ENCODE measurements around the gene SCN4B.

SCN4B gene

GRCh38 chr11:118136801-118137200 lies 15.8 kb downstream of the SCN4B start:
- Histone ChIP-seq H3K27ac (replicated peaks) (no peak overlapping the region), H3K4me3 (replicated peaks; ENCODE audit: insufficient read depth, low read length) (no peak overlapping the region), H3K27me3 (ENCODE audit: insufficient read depth, poor library complexity, severe bottlenecking) (no peaks in the 10 kb centered on the region)
- DNase-seq (ENCODE audit: low read depth in 1 of 2, low spot score in 1 of 2), result no peak
- TF ChIP-seq GABPA (IDR thresholded peaks at IDR 0.05; ENCODE audit: low read depth), result no peak
- TF ChIP-seq, protein P1, sequence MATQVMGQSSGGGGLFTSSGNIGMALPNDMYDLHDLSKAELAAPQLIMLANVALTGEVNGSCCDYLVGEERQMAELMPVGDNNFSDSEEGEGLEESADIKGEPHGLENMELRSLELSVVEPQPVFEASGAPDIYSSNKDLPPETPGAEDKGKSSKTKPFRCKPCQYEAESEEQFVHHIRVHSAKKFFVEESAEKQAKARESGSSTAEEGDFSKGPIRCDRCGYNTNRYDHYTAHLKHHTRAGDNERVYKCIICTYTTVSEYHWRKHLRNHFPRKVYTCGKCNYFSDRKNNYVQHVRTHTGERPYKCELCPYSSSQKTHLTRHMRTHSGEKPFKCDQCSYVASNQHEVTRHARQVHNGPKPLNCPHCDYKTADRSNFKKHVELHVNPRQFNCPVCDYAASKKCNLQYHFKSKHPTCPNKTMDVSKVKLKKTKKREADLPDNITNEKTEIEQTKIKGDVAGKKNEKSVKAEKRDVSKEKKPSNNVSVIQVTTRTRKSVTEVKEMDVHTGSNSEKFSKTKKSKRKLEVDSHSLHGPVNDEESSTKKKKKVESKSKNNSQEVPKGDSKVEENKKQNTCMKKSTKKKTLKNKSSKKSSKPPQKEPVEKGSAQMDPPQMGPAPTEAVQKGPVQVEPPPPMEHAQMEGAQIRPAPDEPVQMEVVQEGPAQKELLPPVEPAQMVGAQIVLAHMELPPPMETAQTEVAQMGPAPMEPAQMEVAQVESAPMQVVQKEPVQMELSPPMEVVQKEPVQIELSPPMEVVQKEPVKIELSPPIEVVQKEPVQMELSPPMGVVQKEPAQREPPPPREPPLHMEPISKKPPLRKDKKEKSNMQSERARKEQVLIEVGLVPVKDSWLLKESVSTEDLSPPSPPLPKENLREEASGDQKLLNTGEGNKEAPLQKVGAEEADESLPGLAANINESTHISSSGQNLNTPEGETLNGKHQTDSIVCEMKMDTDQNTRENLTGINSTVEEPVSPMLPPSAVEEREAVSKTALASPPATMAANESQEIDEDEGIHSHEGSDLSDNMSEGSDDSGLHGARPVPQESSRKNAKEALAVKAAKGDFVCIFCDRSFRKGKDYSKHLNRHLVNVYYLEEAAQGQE (IDR thresholded peaks at IDR 0.05; ENCODE audit: insufficient replicate concordance, low read depth), result no peak
- TF ChIP-seq, protein P2, sequence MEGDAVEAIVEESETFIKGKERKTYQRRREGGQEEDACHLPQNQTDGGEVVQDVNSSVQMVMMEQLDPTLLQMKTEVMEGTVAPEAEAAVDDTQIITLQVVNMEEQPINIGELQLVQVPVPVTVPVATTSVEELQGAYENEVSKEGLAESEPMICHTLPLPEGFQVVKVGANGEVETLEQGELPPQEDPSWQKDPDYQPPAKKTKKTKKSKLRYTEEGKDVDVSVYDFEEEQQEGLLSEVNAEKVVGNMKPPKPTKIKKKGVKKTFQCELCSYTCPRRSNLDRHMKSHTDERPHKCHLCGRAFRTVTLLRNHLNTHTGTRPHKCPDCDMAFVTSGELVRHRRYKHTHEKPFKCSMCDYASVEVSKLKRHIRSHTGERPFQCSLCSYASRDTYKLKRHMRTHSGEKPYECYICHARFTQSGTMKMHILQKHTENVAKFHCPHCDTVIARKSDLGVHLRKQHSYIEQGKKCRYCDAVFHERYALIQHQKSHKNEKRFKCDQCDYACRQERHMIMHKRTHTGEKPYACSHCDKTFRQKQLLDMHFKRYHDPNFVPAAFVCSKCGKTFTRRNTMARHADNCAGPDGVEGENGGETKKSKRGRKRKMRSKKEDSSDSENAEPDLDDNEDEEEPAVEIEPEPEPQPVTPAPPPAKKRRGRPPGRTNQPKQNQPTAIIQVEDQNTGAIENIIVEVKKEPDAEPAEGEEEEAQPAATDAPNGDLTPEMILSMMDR (IDR thresholded peaks at IDR 0.05; ENCODE audit: insufficient read depth, low read length), result no peak
- TF ChIP-seq SPI1 (IDR thresholded peaks at IDR 0.05; ENCODE audit: borderline replicate concordance, low read depth), result no peak
- TF ChIP-seq POLR2AphosphoS5 (IDR thresholded peaks at IDR 0.05; ENCODE audit: low read depth), result no peak

- H3K27ac ChIP-seq (replicated peaks), result no peak overlapping the region
- TF ChIP-seq POLR2AphosphoS5 (IDR thresholded peaks at IDR 0.05; ENCODE audit: low read depth), result no peak
- TF ChIP-seq, protein P1 (IDR thresholded peaks at IDR 0.05; ENCODE audit: insufficient replicate concordance, low read depth), result no peak
- TF ChIP-seq GABPA (IDR thresholded peaks at IDR 0.05; ENCODE audit: low read depth), result no peak
- TF ChIP-seq, protein P2 (IDR thresholded peaks at IDR 0.05; ENCODE audit: insufficient read depth, low read length), result no peak
- H3K27me3 ChIP-seq (ENCODE audit: insufficient read depth, poor library complexity, severe bottlenecking), result no peaks in the 10 kb centered on the region
- no peak for DNase-seq (ENCODE audit: low read depth in 1 of 2, low spot score in 1 of 2)
- no peak overlapping the region for H3K4me3 ChIP-seq (replicated peaks; ENCODE audit: insufficient read depth, low read length)
Measured at GRCh38 chr11:118136341-118136740, 16.3 kb downstream of the SCN4B start.

DNA sequence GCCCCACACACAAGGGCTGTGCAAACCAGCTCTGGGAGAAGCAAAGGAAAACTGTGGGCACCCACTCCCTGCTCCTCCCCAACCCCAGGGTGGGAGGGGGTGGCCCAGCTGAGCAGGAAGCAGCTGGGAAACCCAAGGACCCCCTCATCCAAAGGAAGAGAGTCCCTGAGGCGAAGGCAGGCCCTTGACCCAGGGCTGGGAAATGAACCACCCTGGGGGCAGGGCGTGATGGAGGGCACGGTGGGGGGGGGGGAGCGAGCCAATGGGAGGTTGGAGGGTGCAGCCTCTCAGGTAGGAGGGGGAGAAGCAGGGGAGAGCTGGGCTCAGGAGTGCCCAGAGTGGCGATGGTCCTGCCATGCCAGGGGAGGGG lies 16.8 kb downstream of the SCN4B start:
- H3K27me3 ChIP-seq (ENCODE audit: insufficient read depth, poor library complexity, severe bottlenecking), result no peaks in the 10 kb centered on the region
- no peak overlapping the region for H3K27ac ChIP-seq (replicated peaks)
- TF ChIP-seq, protein P1 (IDR thresholded peaks at IDR 0.05; ENCODE audit: insufficient replicate concordance, low read depth), result no peak
- TF ChIP-seq, protein P2 (IDR thresholded peaks at IDR 0.05; ENCODE audit: insufficient read depth, low read length), result no peak
- TF ChIP-seq SPI1 (IDR thresholded peaks at IDR 0.05; ENCODE audit: borderline replicate concordance, low read depth), result no peak
- TF ChIP-seq POLR2AphosphoS5 (IDR thresholded peaks at IDR 0.05; ENCODE audit: low read depth), result no peak
- TF ChIP-seq GABPA (IDR thresholded peaks at IDR 0.05; ENCODE audit: low read depth), result no peak
- H3K4me3 ChIP-seq (replicated peaks; ENCODE audit: insufficient read depth, low read length), result no peak overlapping the region
- DNase-seq (ENCODE audit: low read depth in 1 of 2, low spot score in 1 of 2), result no peak
